Heart left ventricle (tissue), 16 donors: ENCODE measurements around the gene CNTFR. TPM values are rescaled to one million over a fixed set of nuclear protein-coding genes. Genes with fewer than 3 reads are reported as not detected.
"Not testable (repeated sequence)": the region's sequence is repeated elsewhere in the genome, so short reads cannot be mapped to it uniquely, and the experiment has no call there.

Experiments
- ATAC-seq, 4 donors: fragments of 200-7000 bp; cut with Tn5 transposase; one replicate each; pipeline ENCODE4 v1.9.1; 2020 to 2022; ENCODE audit warnings: moderate library complexity in 4 of 4, mild to moderate bottlenecking in 3 of 4, moderate number of reproducible peaks in 1 of 4
- DNase-seq, 5 donors: peaks; one replicate each; pipeline ENCODE4 v3.0.0-alpha.2; 2020
- H3K27ac ChIP-seq, 12 donors: fragments of 200-600 bp; sonication (generic) in 4 of 12; one replicate each; pipeline versions ENCODE4 v1.5.0 to v1.8.0; 2016 to 2022; ENCODE audit warnings: mild to moderate bottlenecking in 2 of 12
- H3K27me3 ChIP-seq, 9 donors: fragments of 200-600 bp; sonication (generic) in 2 of 9; one replicate each; pipeline versions ENCODE4 v1.5.1 to v1.8.0; 2016 to 2022; ENCODE audit warnings: mild to moderate bottlenecking in 3 of 9
- H3K36me3 ChIP-seq, 9 donors: fragments of 200-600 bp; sonication (generic) in 2 of 9; one replicate each; pipeline versions ENCODE4 v1.5.0 to v1.8.0; 2018 to 2022; ENCODE audit warnings: mild to moderate bottlenecking in 2 of 9
- H3K4me1 ChIP-seq, 12 donors: fragments of 200-600 bp; sonication (generic) in 4 of 12; one replicate each; pipeline versions ENCODE4 v1.5.0 to v1.8.0; 2016 to 2022; ENCODE audit warnings: mild to moderate bottlenecking in 3 of 12
- H3K4me3 ChIP-seq, 12 donors: fragments of 200-600 bp; sonication (generic) in 4 of 12; one replicate each; pipeline versions ENCODE4 v1.5.0 to v1.8.0; 2017 to 2022; ENCODE audit warnings: mild to moderate bottlenecking in 9 of 12, moderate library complexity in 4 of 12
- H3K9me3 ChIP-seq, 12 donors: fragments of 200-600 bp; sonication (generic) in 4 of 12; one replicate each; pipeline versions ENCODE4 v1.5.0 to v1.8.0; 2016 to 2022; ENCODE audit warnings: mild to moderate bottlenecking in 1 of 12
- CTCF ChIP-seq, 12 donors: fragments of 200-600 bp; sonication (generic) in 4 of 12; IDR thresholded peaks; one replicate each; pipeline versions ENCODE4 v1.5.0 to v1.8.0; 2018 to 2022; ENCODE audit warnings: antibody characterized with exemption in 12 of 12, mild to moderate bottlenecking in 5 of 12
- POLR2A ChIP-seq, 2 donors: fragments of 450-650 bp; IDR thresholded peaks; one replicate each; pipeline ENCODE4 v1.6.1; 2017; ENCODE audit warnings: antibody characterized with exemption in 2 of 2, mild to moderate bottlenecking in 2 of 2, moderate library complexity in 2 of 2
- WGBS, 4 donors: extraction: QIAGEN DNeasy Blood & Tissue Kit in 2 of 4; methylation state at CpG; one replicate each; pipeline versions ENCODE4 v1.1.5 to v1.1.7; 2013 to 2018; 5-methylcytosine and 5-hydroxymethylcytosine counted together
- intact Hi-C, 10 donors: fragments of 100-400 bp; cut with DNase I; formaldehyde crosslinking; loops; one replicate each; pipeline versions ENCODE4 v1.11.1 to v1.14.2; 2022
- polyA plus RNA-seq, 2 donors: library from polyadenylated mRNA; stranded (reverse); fragments of 200-250 nt; gene quantifications; one replicate each; pipeline ENCODE4 v1.2.3, GENCODE V29; 2013
- total RNA-seq, 9 donors: library from RNA; depleted of rRNA in 2 of 9; stranded (reverse); fragments of >200 nt in 2 of 9; fragmentation: NEBNext Ultra II Directional in 3 of 9; extraction: Animal tissue kit (Norgen Biotek cat#: 25700) in 3 of 9; gene quantifications; one replicate each; pipeline versions ENCODE4 v1.1.0 to v1.2.4, GENCODE V29; 2016 to 2023
- donor health status: ischemic (EF 13 %, LVEDD 7.1; RV severe dilation, severe dysfunction).
- donor health status: healthy with polysubstance abuse.
- donor health status: DM: no; HTN: yes; CAD: no.
- donor health status: DM: no; HTN: no; CAD: no.
- donor health status: ischemic (EF 25% LVEDD 6.9; RV normal size, moderate dysfunction).
- donor health status: ischemic (EF 25% LVEDD 5.7; RV mildly dilated, moderate dysfunction).
- donor health status: healthy.
- donor health status: DM: yes; HTN: yes; CAD: no.
- donor health status: ischemic (EF 35%, LVEDD 5.7; RV mildly dilated, moderate dysfunction).
- donor health status: nonischemic (EF 11% LVEDD 7.7; RV severe dilation, severe dysfunction).
- donor health status: DM: yes; HTN: yes; CAD: no.
- donor health status: PGD.
- donor health status: ischemic (EF 29% LVEDD 5.4; RV normal size, mild dysfunction).
- donor health status: nonischemic (EF 23%, LVEDD 6.1; RV moderate dilation, normal function).

Gene CNTFR
- total and polyA plus RNA-seq, 11 donors: 0.43 to 9.8 (median 2.0) TPM

- intact Hi-C loops: no loop called here
- 63 to 74% (median 72%) methylated on average over 5 of the region's 5 CpGs for WGBS, 4 donors
- DNase-seq (no peak), ATAC-seq (no peak)
- Histone ChIP-seq H3K36me3 (no peaks in the 10 kb centered on the region), H3K4me1 (peaks cover 0 to 5% (median 0%) of the 10 kb centered on the region in 12 donors), H3K9me3 (no peaks in the 10 kb centered on the region), H3K27me3 (peaks cover 0 to 4% (median 0%) of the 10 kb centered on the region in 9 donors), H3K4me3 (no peak overlapping the region), H3K27ac (no peak overlapping the region)
- TF ChIP-seq POLR2A (IDR thresholded peaks at IDR 0.05) (no peak), CTCF (IDR thresholded peaks at IDR 0.05) (no peak)
These were observed 45.5 kb downstream of the CNTFR start for GRCh38 chr9:34544035-34544434.

GRCh38 chr9:34541540-34541939, 48.0 kb downstream of the CNTFR start:
- ATAC-seq (no peak), DNase-seq (peak in 1 of 5 donors; percentile 9)
- Histone ChIP-seq H3K27ac (no peak overlapping the region), H3K27me3 (peaks cover 0 to 4% (median 0%) of the 10 kb centered on the region in 9 donors), H3K4me3 (no peak overlapping the region), H3K36me3 (no peaks in the 10 kb centered on the region), H3K9me3 (no peaks in the 10 kb centered on the region), H3K4me1 (no peaks in the 10 kb centered on the region)
- TF ChIP-seq CTCF (IDR thresholded peaks at IDR 0.05) (no peak), POLR2A (IDR thresholded peaks at IDR 0.05) (no peak)
- intact Hi-C loops: no loop called here
- WGBS, 4 donors: 74 to 84% (median 81%) methylated on average over 7 of the region's 7 CpGs

- H3K27me3 ChIP-seq: peaks cover 0 to 4% (median 0%) of the 10 kb centered on the region in 9 donors
- TF ChIP-seq CTCF (IDR thresholded peaks at IDR 0.05) (no peak), POLR2A (IDR thresholded peaks at IDR 0.05) (no peak)
- 65 to 82% (median 81%) methylated on average over 2 of the region's 2 CpGs for WGBS, 4 donors
- H3K36me3 ChIP-seq: no peaks in the 10 kb centered on the region
- DNase-seq: no peak
- ATAC-seq: no peak
- intact Hi-C loops: no loop called here
- no peak overlapping the region for H3K27ac ChIP-seq
- no peaks in the 10 kb centered on the region for H3K4me1 ChIP-seq
- no peaks in the 10 kb centered on the region for H3K9me3 ChIP-seq
- no peak overlapping the region for H3K4me3 ChIP-seq
These were observed 48.7 kb downstream of the CNTFR start for GRCh38 chr9:34540827-34541226.

- 45 to 67% (median 57%) methylated on average over 7 of the region's 7 CpGs for WGBS, 4 donors
- Histone ChIP-seq H3K36me3 (no peaks in the 10 kb centered on the region), H3K4me3 (no peak overlapping the region), H3K4me1 (no peaks in the 10 kb centered on the region), H3K27ac (no peak overlapping the region), H3K27me3 (peaks cover 0 to 27% (median 0%) of the 10 kb centered on the region in 9 donors), H3K9me3 (peaks cover 0 to 8% (median 0%) of the 10 kb centered on the region in 12 donors)
- DNase-seq: no peak
- intact Hi-C loops: no loop called here
- ATAC-seq: no peak
- TF ChIP-seq POLR2A (IDR thresholded peaks at IDR 0.05) (no peak), CTCF (IDR thresholded peaks at IDR 0.05) (no peak)
These were observed 52.8 kb downstream of the CNTFR start for GRCh38 chr9:34536685-34537084.

GRCh38 chr9:34532041-34532440, 57.5 kb downstream of the CNTFR start:
- H3K4me1 ChIP-seq, intact Hi-C loops, ATAC-seq, H3K4me3 ChIP-seq, H3K27ac ChIP-seq, H3K36me3 ChIP-seq, DNase-seq, H3K9me3 ChIP-seq: not testable (repeated sequence)
- WGBS, 4 donors: 80 to 89% (median 86%) methylated on average over 7 to 8 of the region's 8 CpGs
- peaks cover 0 to 27% (median 0%) of the 10 kb centered on the region in 9 donors for H3K27me3 ChIP-seq
